GM10266 (cell line): ENCODE results near the gene KRT25.

Experiments
- DNase-seq: peaks from one replicate; pipeline ENCODE4 v3.0.0; 2012; ENCODE audit errors: extremely low spot score
- CTCF ChIP-seq: IDR thresholded peaks from 2 replicates; pipeline ENCODE4 v1.5.1; 2012; ENCODE audit warnings: mild to moderate bottlenecking, low read depth; ENCODE audit not compliant: control insufficient read depth, insufficient read depth; ENCODE audit errors: missing control alignments

Gene KRT25

GRCh38 chr17:40727447-40728231 lies 27.5 kb downstream of the KRT25 start:
- no peak for TF ChIP-seq CTCF
- peak; percentile 33 for DNase-seq

- DNase-seq: no peak
- peak; percentile 11 for TF ChIP-seq CTCF
Measured at GRCh38 chr17:40726919-40727318, 28.2 kb downstream of the KRT25 start.

GRCh38 chr17:40724656-40725055 lies 30.5 kb downstream of the KRT25 start:
- TF ChIP-seq CTCF: no peak
- DNase-seq: no peak

- TF ChIP-seq CTCF: no peak
- DNase-seq: no peak
Measured at GRCh38 chr17:40722241-40722640, 32.9 kb downstream of the KRT25 start.

GRCh38 chr17:40720899-40721298 lies 34.2 kb downstream of the KRT25 start:
- TF ChIP-seq CTCF: no peak

GRCh38 chr17:40718930-40719329 lies 36.2 kb downstream of the KRT25 start:
- no peak for TF ChIP-seq CTCF
- DNase-seq: no peak

More at GRCh38 chr17:40720899-40721298, 34.2 kb downstream of the KRT25 start:
- DNase-seq: no peak

GRCh38 chr17:40717776-40718175 lies 37.4 kb downstream of the KRT25 start:
- no peak for TF ChIP-seq CTCF
- DNase-seq: no peak
